GM23338 (cell line): ENCODE data around the gene PLBD1.

Experiments used
- CREB1 ChIP-seq: fragments of 250-450 bp; sonication (Bioruptor Pico); IDR thresholded peaks from 2 replicates; pipeline ENCODE4 v1.5.0; 2020; ENCODE audit warnings: low read depth, mild to moderate bottlenecking, moderate library complexity
- CTCF ChIP-seq, 2 experiments: fragments of 200-600 bp in 1 of 2; sonication (generic) in 1 of 2; conservative IDR thresholded peaks; 2 replicates each; pipeline versions ENCODE4 v1.5.1 to v1.6.1; 2016 to 2017; ENCODE audit warnings: antibody characterized with exemption in 2 of 2, low read depth in 2 of 2, mild to moderate bottlenecking in 2 of 2, moderate library complexity in 1 of 2
- EZH2 ChIP-seq: fragments of 200-600 bp; sonication (generic); IDR thresholded peaks from one replicate; pipeline ENCODE4 v1.8.0; 2017; ENCODE audit warnings: antibody characterized with exemption, mild to moderate bottlenecking, low read depth; ENCODE audit not compliant: unreplicated experiment
- EZH2phosphoT487 ChIP-seq: fragments of 200-600 bp; sonication (generic); IDR thresholded peaks from one replicate; pipeline ENCODE4 v1.8.1; 2018; ENCODE audit warnings: antibody characterized with exemption; ENCODE audit not compliant: unreplicated experiment
- JUNB ChIP-seq: IDR thresholded peaks from one replicate; pipeline ENCODE4 v1.6.1; 2016; ENCODE audit warnings: antibody characterized with exemption; ENCODE audit not compliant: unreplicated experiment
- POLR2AphosphoS5 ChIP-seq: IDR thresholded peaks from 2 replicates; pipeline ENCODE4 v1.6.1; 2016; ENCODE audit warnings: antibody characterized with exemption, low read depth
- REST ChIP-seq: IDR thresholded peaks from one replicate; pipeline ENCODE4 v1.6.1; 2018; ENCODE audit warnings: antibody characterized with exemption; ENCODE audit not compliant: unreplicated experiment
- STAT1 ChIP-seq: IDR thresholded peaks from one replicate; pipeline ENCODE4 v1.6.1; 2016; ENCODE audit warnings: antibody characterized with exemption; ENCODE audit not compliant: unreplicated experiment

- TF ChIP-seq POLR2AphosphoS5 = no peak
- TF ChIP-seq STAT1 = no peak
- TF ChIP-seq CTCF (conservative IDR thresholded peaks at IDR 0.05; ENCODE audit: low read depth in 2 of 2) = no peak
- no peak for TF ChIP-seq EZH2
- no peak for TF ChIP-seq REST
- TF ChIP-seq CREB1 (CRISPR knock-in tag) = no peak
- TF ChIP-seq JUNB = no peak
- TF ChIP-seq EZH2phosphoT487 = no peak
These were observed 5.4 kb upstream of the PLBD1 start for GRCh38 chr12:14573118-14573517.
